ENCODE results near the gene SIGLEC9. TPM values are rescaled to one million over a fixed set of nuclear protein-coding genes. Genes with fewer than 3 reads are reported as not detected.

SIGLEC9 gene
- total and polyA plus RNA-seq, 2 donors (not counting 1 experiment from before 2014, with no cell fraction given) = 0.72 TPM; not detected in 1

DNA sequence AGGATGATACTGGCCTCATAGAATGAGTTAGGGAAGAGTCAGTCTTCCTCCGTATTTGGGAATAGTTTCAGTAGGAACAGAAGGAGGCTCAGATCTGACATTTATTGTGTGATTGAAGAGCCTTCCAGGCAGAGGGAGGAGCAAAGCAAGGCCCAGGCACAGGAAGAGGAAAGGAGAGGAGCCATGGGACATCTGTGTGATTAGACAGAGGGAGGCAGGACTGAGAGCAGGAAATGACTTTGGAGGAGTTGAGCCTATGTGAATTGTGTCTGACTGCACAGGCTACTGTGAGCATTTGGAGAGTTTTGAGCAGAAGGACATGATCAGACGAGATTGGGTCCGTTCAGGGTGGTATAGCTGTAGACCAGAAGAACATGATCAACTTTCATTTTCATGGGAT lies 25.9 kb downstream of the SIGLEC9 start:
- no peak overlapping the region for H3K4me2 ChIP-seq (replicated peaks; ENCODE audit: low read depth, low read length, poor library complexity, severe bottlenecking)
- no peak for TF ChIP-seq EZH2 (IDR thresholded peaks at IDR 0.05; ENCODE audit: borderline replicate concordance, insufficient read depth, low read depth, low read length, poor library complexity, severe bottlenecking)
- TF ChIP-seq CTCF (IDR thresholded peaks at IDR 0.05) = no peak
- H3K27ac ChIP-seq (ENCODE audit: low read length in 2 of 2) = no peak overlapping the region
- no peak overlapping the region for H3K4me3 ChIP-seq (ENCODE audit: control extremely low read depth in 1 of 5, extremely low read depth in 1 of 5, insufficient read depth in 1 of 5, low read depth in 2 of 5, low read length in 4 of 5)
- peaks cover 0 to 36% (median 6%) of the 10 kb centered on the region in 4 experiments for H3K27me3 ChIP-seq (replicated peaks in 1 of 4; ENCODE audit: control extremely low read depth in 1 of 4, control insufficient read depth in 3 of 4, insufficient read depth in 4 of 4, low read length in 3 of 4)
- Mint-ChIP-seq H3K4me1 (peaks cover 3% of the 10 kb centered on the region), H3K27me3 (peaks cover 40% of the 10 kb centered on the region), H3K27ac (no peak overlapping the region), H3K4me3 (no peak overlapping the region), H3K9me3 (ENCODE audit: insufficient read depth) (no peaks in the 10 kb centered on the region)
- DNase-seq = no peak
- H4K20me1 ChIP-seq (ENCODE audit: control insufficient read depth, insufficient read depth, low read length, poor library complexity, severe bottlenecking) = no peaks in the 10 kb centered on the region
- H3K79me2 ChIP-seq (ENCODE audit: control insufficient read depth, insufficient read depth, low read length) = no peaks in the 10 kb centered on the region
- ChIA-PET CTCF (no interaction called here), POLR2A (no interaction called here)
- no peaks in the 10 kb centered on the region for H3K4me1 ChIP-seq (ENCODE audit: control insufficient read depth in 2 of 2, insufficient read depth in 2 of 2, low read length in 2 of 2)
- no peak for ATAC-seq (ENCODE audit: low read depth)
- H3K9ac ChIP-seq (ENCODE audit: low read length) = no peak overlapping the region
- H3K36me3 ChIP-seq (replicated peaks in 1 of 2; ENCODE audit: control extremely low read depth in 1 of 2, control insufficient read depth in 1 of 2, extremely low read depth in 1 of 2, insufficient read depth in 2 of 2, low read length in 1 of 2) = no peaks in the 10 kb centered on the region
- intact Hi-C loops (cut with micrococcal nuclease) = loop anchor here (10.0 kb wide), 1 partner anchor 86 kb away; the partner anchor contains the start of gene KLK13
- H3K9me3 ChIP-seq (ENCODE audit: control extremely low read depth in 1 of 3, control insufficient read depth in 2 of 3, insufficient read depth in 1 of 3, low read length in 2 of 3) = peaks cover 0 to 4% (median 0%) of the 10 kb centered on the region in 3 donors
- 89% methylated on average over 3 of the region's 3 CpGs for WGBS (ENCODE audit: insufficient coverage)
- no peak overlapping the region for H2AFZ ChIP-seq (ENCODE audit: insufficient read depth, low read depth, low read length, poor library complexity, severe bottlenecking)

DNA sequence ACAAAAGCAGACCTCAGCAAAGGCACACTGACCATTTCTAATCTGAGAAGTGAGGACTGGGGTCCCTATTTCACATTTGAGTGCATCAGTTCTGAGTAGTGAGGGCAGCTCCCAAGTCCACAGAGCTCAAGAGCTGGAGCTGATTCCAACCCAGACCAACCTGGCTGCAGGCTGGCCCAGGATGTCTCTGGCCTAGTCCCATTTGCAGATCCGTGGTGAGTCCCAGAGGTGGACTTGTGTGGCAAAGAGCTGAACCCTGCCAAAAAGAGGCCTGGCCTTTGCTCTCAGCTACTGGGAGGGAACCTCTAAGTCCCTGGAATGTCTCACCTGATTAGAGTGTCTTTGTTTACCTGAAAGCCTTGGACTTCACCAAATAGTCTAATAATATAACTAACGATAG lies 32.0 kb downstream of the SIGLEC9 start:
- ChIA-PET POLR2A (no interaction called here), CTCF (interaction anchor here (1.5 kb wide), 1 partner anchor 22 kb away, joined by 3 read pairs; no protein-coding TSS in a partner anchor)
- peaks cover 0 to 3% (median 0%) of the 10 kb centered on the region in 3 donors for H3K9me3 ChIP-seq (ENCODE audit: control extremely low read depth in 1 of 3, control insufficient read depth in 2 of 3, insufficient read depth in 1 of 3, low read length in 2 of 3)
- ATAC-seq (ENCODE audit: low read depth) (no peak), DNase-seq (no peak)
- H3K4me2 ChIP-seq (replicated peaks; ENCODE audit: low read depth, low read length, poor library complexity, severe bottlenecking) = no peak overlapping the region
- H3K36me3 ChIP-seq (replicated peaks in 1 of 2; ENCODE audit: control extremely low read depth in 1 of 2, control insufficient read depth in 1 of 2, extremely low read depth in 1 of 2, insufficient read depth in 2 of 2, low read length in 1 of 2) = no peaks in the 10 kb centered on the region
- H3K27me3 ChIP-seq (replicated peaks in 1 of 4; ENCODE audit: control extremely low read depth in 1 of 4, control insufficient read depth in 3 of 4, insufficient read depth in 4 of 4, low read length in 3 of 4) = peaks cover 0 to 33% (median 6%) of the 10 kb centered on the region in 4 experiments
- H3K9ac ChIP-seq (ENCODE audit: low read length) = no peak overlapping the region
- H3K4me3 ChIP-seq (ENCODE audit: control extremely low read depth in 1 of 5, extremely low read depth in 1 of 5, insufficient read depth in 1 of 5, low read depth in 2 of 5, low read length in 4 of 5) = no peak overlapping the region
- WGBS (ENCODE audit: insufficient coverage) = 82% methylated on average over 2 of the region's 2 CpGs
- H4K20me1 ChIP-seq (ENCODE audit: control insufficient read depth, insufficient read depth, low read length, poor library complexity, severe bottlenecking) = no peaks in the 10 kb centered on the region
- H2AFZ ChIP-seq (ENCODE audit: insufficient read depth, low read depth, low read length, poor library complexity, severe bottlenecking) = no peak overlapping the region
- Mint-ChIP-seq H3K27me3 (peaks cover 49% of the 10 kb centered on the region), H3K4me1 (no peaks in the 10 kb centered on the region), H3K27ac (no peak overlapping the region), H3K4me3 (no peak overlapping the region), H3K9me3 (ENCODE audit: insufficient read depth) (no peaks in the 10 kb centered on the region)
- TF ChIP-seq EZH2 (IDR thresholded peaks at IDR 0.05; ENCODE audit: borderline replicate concordance, insufficient read depth, low read depth, low read length, poor library complexity, severe bottlenecking) (no peak), CTCF (IDR thresholded peaks at IDR 0.05) (no peak)
- no peaks in the 10 kb centered on the region for H3K79me2 ChIP-seq (ENCODE audit: control insufficient read depth, insufficient read depth, low read length)
- H3K27ac ChIP-seq (ENCODE audit: low read length in 2 of 2) = no peak overlapping the region
- intact Hi-C loops (cut with micrococcal nuclease) = loop anchor here (10.0 kb wide), 1 partner anchor 92 kb away; the partner anchor contains the start of gene KLK13
- H3K4me1 ChIP-seq (ENCODE audit: control insufficient read depth in 2 of 2, insufficient read depth in 2 of 2, low read length in 2 of 2) = no peaks in the 10 kb centered on the region
